ENCODE data around the gene GOSR2. TPM values are rescaled to one million over a fixed set of nuclear protein-coding genes. Genes with fewer than 3 reads are reported as not detected.

GOSR2 gene
- total and polyA plus RNA-seq, 9 of the 15 experiments (the other 6 are each of a cell fraction or from before 2014, with no cell fraction given): 32.7 to 96.3 (median 48.9) TPM

GRCh38 chr17:46930051-46930450 is 7.1 kb downstream of the GOSR2 start:
- Histone ChIP-seq H3K27ac (ENCODE audit: extremely low read depth, low read depth, low read length) (no peak overlapping the region), H3K9ac (ENCODE audit: insufficient read depth in 1 of 2, low read depth in 2 of 2, low read length in 2 of 2) (no peak overlapping the region), H3K79me2 (ENCODE audit: control insufficient read depth, insufficient read depth, low read length) (peaks cover 45% of the 10 kb centered on the region), H2AFZ (ENCODE audit: low read depth, low read length) (no peak overlapping the region), H3K27me3 (ENCODE audit: control insufficient read depth in 2 of 2, insufficient read depth in 2 of 2, low read length in 2 of 2) (no peaks in the 10 kb centered on the region), H4K20me1 (replicated peaks; ENCODE audit: control insufficient read depth, insufficient read depth, low read length) (peaks cover 19% of the 10 kb centered on the region), H3K9me1 (ENCODE audit: control insufficient read depth, insufficient read depth, low read length) (peaks cover 6% of the 10 kb centered on the region), H3K4me2 (ENCODE audit: insufficient read depth, low read length) (no peak overlapping the region), H3K4me3 (no peak overlapping the region), H3K4me1 (replicated peaks in 1 of 2; ENCODE audit: control insufficient read depth in 2 of 2, insufficient read depth in 2 of 2, low read length in 2 of 2) (peaks cover 0 to 5% of the 10 kb centered on the region in 2 experiments; a peak in 3 of 5 replicates), H3K9me3 (replicated peaks; ENCODE audit: control insufficient read depth, insufficient read depth, low read depth, low read length) (no peaks in the 10 kb centered on the region), H3K36me3 (ENCODE audit: control insufficient read depth, insufficient read depth, low read length) (peaks cover 77% of the 10 kb centered on the region)
- in situ Hi-C loops (cut with MboI): no loop called here
- no TSS peak for BruUV-seq (replicated peaks)
- no peak for ATAC-seq
- DNase-seq (ENCODE audit: extremely low read depth in 1 of 4, low spot score in 3 of 4): no peak
- ChIA-PET POLR2A (interaction anchor here (1.5 kb wide), 1 partner anchor 12 kb away, joined by 4 read pairs; no protein-coding TSS in a partner anchor), CTCF (ENCODE audit: low intra/inter-chr PET ratio) (no interaction called here)
- WGBS (ENCODE audit: insufficient coverage, low coverage, missing lambda C conversion rate): 98% methylated on average over 4 of the region's 4 CpGs
- FAIRE-seq: no peak
- TF ChIP-seq BCLAF1 (IDR thresholded peaks at IDR 0.05; ENCODE audit: borderline replicate concordance in 1 of 2, control insufficient read depth in 1 of 2, low read depth in 2 of 2, low read length in 1 of 2): no peak
- TF ChIP-seq GTF2F1 (IDR thresholded peaks at IDR 0.05; ENCODE audit: low read depth, low read length): no peak
- no peak for TF ChIP-seq CBX8 (IDR thresholded peaks at IDR 0.05; ENCODE audit: borderline replicate concordance, extremely low read depth, low read depth, low read length, poor library complexity, severe bottlenecking)
- TF ChIP-seq GABPB2 (CRISPR knock-in tag; conservative IDR thresholded peaks at IDR 0.05): no peak
- no peak for TF ChIP-seq CAMTA2 (CRISPR knock-in tag; conservative IDR thresholded peaks at IDR 0.05)
- no peak for TF ChIP-seq KLF6 (CRISPR knock-in tag; IDR thresholded peaks at IDR 0.05; ENCODE audit: borderline replicate concordance)
- no peak for TF ChIP-seq NONO (IDR thresholded peaks at IDR 0.05; ENCODE audit: low read depth in 2 of 2, low read length in 1 of 2)
- intact Hi-C loops (cut with micrococcal nuclease): no loop called here
